Heart left ventricle (tissue), 16 donors: ENCODE results near the gene TMC3. TPM values are rescaled to one million over a fixed set of nuclear protein-coding genes. Genes with fewer than 3 reads are reported as not detected.

Source experiments
- ATAC-seq, 4 donors: fragments of 200-7000 bp; cut with Tn5 transposase; one replicate each; pipeline ENCODE4 v1.9.1; 2020 to 2022; ENCODE audit warnings: moderate library complexity in 4 of 4, mild to moderate bottlenecking in 3 of 4, moderate number of reproducible peaks in 1 of 4
- DNase-seq, 5 donors: peaks; one replicate each; pipeline ENCODE4 v3.0.0-alpha.2; 2020
- H3K27ac ChIP-seq, 12 donors: fragments of 200-600 bp; sonication (generic) in 4 of 12; one replicate each; pipeline versions ENCODE4 v1.5.0 to v1.8.0; 2016 to 2022; ENCODE audit warnings: mild to moderate bottlenecking in 2 of 12
- H3K27me3 ChIP-seq, 9 donors: fragments of 200-600 bp; sonication (generic) in 2 of 9; one replicate each; pipeline versions ENCODE4 v1.5.1 to v1.8.0; 2016 to 2022; ENCODE audit warnings: mild to moderate bottlenecking in 3 of 9
- H3K36me3 ChIP-seq, 9 donors: fragments of 200-600 bp; sonication (generic) in 2 of 9; one replicate each; pipeline versions ENCODE4 v1.5.0 to v1.8.0; 2018 to 2022; ENCODE audit warnings: mild to moderate bottlenecking in 2 of 9
- H3K4me1 ChIP-seq, 12 donors: fragments of 200-600 bp; sonication (generic) in 4 of 12; one replicate each; pipeline versions ENCODE4 v1.5.0 to v1.8.0; 2016 to 2022; ENCODE audit warnings: mild to moderate bottlenecking in 3 of 12
- H3K4me3 ChIP-seq, 12 donors: fragments of 200-600 bp; sonication (generic) in 4 of 12; one replicate each; pipeline versions ENCODE4 v1.5.0 to v1.8.0; 2017 to 2022; ENCODE audit warnings: mild to moderate bottlenecking in 9 of 12, moderate library complexity in 4 of 12
- H3K9me3 ChIP-seq, 12 donors: fragments of 200-600 bp; sonication (generic) in 4 of 12; one replicate each; pipeline versions ENCODE4 v1.5.0 to v1.8.0; 2016 to 2022; ENCODE audit warnings: mild to moderate bottlenecking in 1 of 12
- POLR2A ChIP-seq, 2 donors: fragments of 450-650 bp; IDR thresholded peaks; one replicate each; pipeline ENCODE4 v1.6.1; 2017; ENCODE audit warnings: antibody characterized with exemption in 2 of 2, mild to moderate bottlenecking in 2 of 2, moderate library complexity in 2 of 2
- WGBS, 4 donors: extraction: QIAGEN DNeasy Blood & Tissue Kit in 2 of 4; methylation state at CpG; one replicate each; pipeline versions ENCODE4 v1.1.5 to v1.1.7; 2013 to 2018; 5-methylcytosine and 5-hydroxymethylcytosine counted together
- intact Hi-C, 10 donors: fragments of 100-400 bp; cut with DNase I; formaldehyde crosslinking; loops; one replicate each; pipeline versions ENCODE4 v1.11.1 to v1.14.2; 2022
- polyA plus RNA-seq, 2 donors: library from polyadenylated mRNA; stranded (reverse); fragments of 200-250 nt; gene quantifications; one replicate each; pipeline ENCODE4 v1.2.3, GENCODE V29; 2013
- total RNA-seq, 9 donors: library from RNA; depleted of rRNA in 2 of 9; stranded (reverse); fragments of >200 nt in 2 of 9; fragmentation: NEBNext Ultra II Directional in 3 of 9; extraction: Animal tissue kit (Norgen Biotek cat#: 25700) in 3 of 9; gene quantifications; one replicate each; pipeline versions ENCODE4 v1.1.0 to v1.2.4, GENCODE V29; 2016 to 2023
- TF ChIP-seq, protein P1 (sequence below), 12 donors: fragments of 200-600 bp; sonication (generic) in 4 of 12; IDR thresholded peaks; one replicate each; pipeline versions ENCODE4 v1.5.0 to v1.8.0; 2018 to 2022; ENCODE audit warnings: antibody characterized with exemption in 12 of 12, mild to moderate bottlenecking in 5 of 12
- donor health status: ischemic (EF 13 %, LVEDD 7.1; RV severe dilation, severe dysfunction).
- donor health status: healthy with polysubstance abuse.
- donor health status: DM: no; HTN: yes; CAD: no.
- donor health status: DM: no; HTN: no; CAD: no.
- donor health status: ischemic (EF 25% LVEDD 6.9; RV normal size, moderate dysfunction).
- donor health status: ischemic (EF 25% LVEDD 5.7; RV mildly dilated, moderate dysfunction).
- donor health status: healthy.
- donor health status: DM: yes; HTN: yes; CAD: no.
- donor health status: ischemic (EF 35%, LVEDD 5.7; RV mildly dilated, moderate dysfunction).
- donor health status: nonischemic (EF 11% LVEDD 7.7; RV severe dilation, severe dysfunction).
- donor health status: DM: yes; HTN: yes; CAD: no.
- donor health status: PGD.
- donor health status: ischemic (EF 29% LVEDD 5.4; RV normal size, mild dysfunction).
- donor health status: nonischemic (EF 23%, LVEDD 6.1; RV moderate dilation, normal function).

The TMC3 gene
- total and polyA plus RNA-seq, 11 donors = 0.19 TPM; not detected in 10

DNA sequence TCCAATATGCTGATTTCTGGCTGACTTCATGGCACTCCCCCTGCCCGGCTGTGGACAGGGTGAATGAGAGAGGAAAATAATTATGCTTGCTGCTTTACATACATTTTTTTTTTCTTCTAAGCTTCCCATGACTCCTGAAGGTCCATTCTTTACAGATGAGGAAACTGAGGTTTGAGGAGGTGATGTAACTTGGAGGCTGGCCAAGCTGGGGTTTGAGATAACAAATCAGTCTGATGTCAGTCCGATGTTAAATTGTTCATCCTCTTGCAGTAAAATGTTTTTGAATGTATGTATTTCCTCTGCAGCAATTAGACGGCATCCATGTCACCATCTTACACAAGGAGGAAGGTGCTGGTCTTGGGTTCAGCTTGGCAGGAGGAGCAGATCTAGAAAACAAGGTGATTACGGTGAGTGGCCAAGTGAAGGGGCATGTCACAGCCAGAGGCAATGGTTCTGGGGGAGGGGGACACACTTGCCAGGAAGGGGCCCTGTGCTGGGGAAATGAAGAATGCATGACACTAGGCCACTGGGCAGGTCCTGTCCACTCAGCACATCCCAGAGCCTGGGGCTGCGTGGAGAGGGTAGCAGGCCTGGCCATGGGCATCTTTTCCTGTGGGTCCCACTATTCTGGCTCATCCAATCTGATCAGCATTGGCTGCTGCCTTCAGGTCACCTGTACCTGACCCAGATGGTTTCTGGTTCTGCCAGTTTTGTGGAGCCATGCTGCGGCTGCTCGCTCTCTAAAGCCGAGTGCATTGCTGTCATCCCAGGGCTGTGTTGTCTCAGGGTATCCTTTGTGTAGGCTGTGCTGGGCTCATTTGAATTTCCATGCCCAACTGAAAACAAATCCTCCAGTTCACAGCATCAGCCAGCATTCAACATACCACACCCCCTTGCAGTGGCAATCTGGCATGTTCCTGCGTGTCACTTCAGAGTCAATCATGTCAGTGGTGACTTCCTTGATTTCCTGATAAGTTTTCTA lies 70.5 kb downstream of the TMC3 start:
- H3K36me3 ChIP-seq = peaks cover 0 to 90% (median 60%) of the 10 kb centered on the region in 9 donors
- DNase-seq (no peak), ATAC-seq (no peak)
- no peaks in the 10 kb centered on the region for H3K27me3 ChIP-seq
- H3K9me3 ChIP-seq = no peaks in the 10 kb centered on the region
- no peak overlapping the region for H3K4me3 ChIP-seq
- intact Hi-C loops = no loop called here
- 72 to 77% (median 77%) methylated on average over 9 of the region's 9 CpGs for WGBS, 4 donors
- peak overlapping the region in 9 of 12 donors; percentile 3 to 82 (median 47) for H3K27ac ChIP-seq
- H3K4me1 ChIP-seq = peaks cover 0 to 70% (median 6%) of the 10 kb centered on the region in 12 donors
- no peak for TF ChIP-seq POLR2A (IDR thresholded peaks at IDR 0.05)
- TF ChIP-seq, protein P1, sequence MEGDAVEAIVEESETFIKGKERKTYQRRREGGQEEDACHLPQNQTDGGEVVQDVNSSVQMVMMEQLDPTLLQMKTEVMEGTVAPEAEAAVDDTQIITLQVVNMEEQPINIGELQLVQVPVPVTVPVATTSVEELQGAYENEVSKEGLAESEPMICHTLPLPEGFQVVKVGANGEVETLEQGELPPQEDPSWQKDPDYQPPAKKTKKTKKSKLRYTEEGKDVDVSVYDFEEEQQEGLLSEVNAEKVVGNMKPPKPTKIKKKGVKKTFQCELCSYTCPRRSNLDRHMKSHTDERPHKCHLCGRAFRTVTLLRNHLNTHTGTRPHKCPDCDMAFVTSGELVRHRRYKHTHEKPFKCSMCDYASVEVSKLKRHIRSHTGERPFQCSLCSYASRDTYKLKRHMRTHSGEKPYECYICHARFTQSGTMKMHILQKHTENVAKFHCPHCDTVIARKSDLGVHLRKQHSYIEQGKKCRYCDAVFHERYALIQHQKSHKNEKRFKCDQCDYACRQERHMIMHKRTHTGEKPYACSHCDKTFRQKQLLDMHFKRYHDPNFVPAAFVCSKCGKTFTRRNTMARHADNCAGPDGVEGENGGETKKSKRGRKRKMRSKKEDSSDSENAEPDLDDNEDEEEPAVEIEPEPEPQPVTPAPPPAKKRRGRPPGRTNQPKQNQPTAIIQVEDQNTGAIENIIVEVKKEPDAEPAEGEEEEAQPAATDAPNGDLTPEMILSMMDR (IDR thresholded peaks at IDR 0.05) = no peak

DNA sequence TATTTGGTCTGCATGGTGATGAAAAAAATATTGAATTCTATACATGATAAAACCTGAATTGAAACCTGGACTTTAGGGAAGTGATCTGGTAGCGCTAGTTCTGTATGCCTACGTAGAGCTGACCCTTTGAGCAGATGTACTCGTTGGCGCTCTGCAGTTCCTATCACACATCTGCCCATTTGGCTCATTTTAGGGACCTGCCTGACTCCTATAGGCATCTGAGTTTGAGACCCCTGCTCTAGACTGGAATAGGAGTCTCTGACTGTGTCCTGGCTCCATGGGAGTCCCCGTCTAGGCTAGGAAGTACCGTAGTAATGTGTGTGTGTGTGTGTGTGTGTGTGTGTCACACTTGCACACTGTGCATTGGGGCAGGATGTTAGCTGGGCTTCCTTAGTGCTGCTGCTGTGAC lies 71.3 kb downstream of the TMC3 start:
- DNase-seq (no peak), ATAC-seq (peak in 1 of 4 donors; percentile 34)
- Histone ChIP-seq H3K36me3 (peaks cover 0 to 86% (median 53%) of the 10 kb centered on the region in 9 donors), H3K4me1 (peaks cover 0 to 77% (median 7%) of the 10 kb centered on the region in 12 donors), H3K4me3 (peak overlapping the region in 1 of 12 donors; percentile 65), H3K9me3 (no peaks in the 10 kb centered on the region), H3K27me3 (no peaks in the 10 kb centered on the region), H3K27ac (peak overlapping the region in 2 of 12 donors; percentile 47 to 82)
- intact Hi-C loops = no loop called here
- 79 to 84% (median 83%) methylated on average over 5 to 6 of the region's 6 CpGs for WGBS, 4 donors
- no peak for TF ChIP-seq POLR2A (IDR thresholded peaks at IDR 0.05)
- TF ChIP-seq, protein P1 (IDR thresholded peaks at IDR 0.05) = no peak

DNA sequence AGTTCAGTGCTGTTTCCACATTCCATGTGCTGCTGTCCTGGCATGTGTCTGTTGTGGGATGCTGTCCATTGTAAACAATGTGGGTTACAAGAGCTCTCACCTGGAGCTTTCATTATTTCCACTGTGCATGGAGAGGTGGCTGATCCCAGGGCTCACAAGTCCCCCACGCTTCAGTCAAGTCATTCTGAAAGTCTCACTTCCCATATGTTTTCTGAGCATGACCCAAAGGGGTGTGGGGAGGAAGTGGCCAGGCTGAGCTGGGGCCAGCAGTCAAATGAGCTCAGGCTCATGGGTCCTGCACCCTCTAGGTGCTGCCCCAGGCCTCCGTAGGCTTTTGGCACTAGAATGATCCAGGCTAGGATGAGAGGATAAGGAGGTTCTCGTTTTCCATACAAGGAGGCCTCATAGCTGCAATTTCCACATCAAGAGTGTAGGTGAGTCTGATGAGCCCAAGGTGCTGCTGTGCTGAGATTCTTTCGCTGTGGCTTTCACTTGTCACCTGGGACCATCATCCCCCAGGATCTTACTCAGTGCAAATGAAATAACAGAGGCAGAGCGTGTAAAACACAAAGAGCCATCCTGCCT lies 72.1 kb downstream of the TMC3 start:
- Histone ChIP-seq H3K4me3 (peak overlapping the region in 1 of 12 donors; percentile 65), H3K27ac (peak overlapping the region in 3 of 12 donors; percentile 22 to 82 (median 42)), H3K36me3 (peaks cover 0 to 82% (median 47%) of the 10 kb centered on the region in 9 donors), H3K9me3 (no peaks in the 10 kb centered on the region), H3K27me3 (no peaks in the 10 kb centered on the region), H3K4me1 (peaks cover 0 to 78% (median 10%) of the 10 kb centered on the region in 12 donors)
- ATAC-seq (peak in 3 of 4 donors; percentile 35 to 73 (median 72)), DNase-seq (peak in 1 of 5 donors; percentile 34)
- intact Hi-C loops = no loop called here
- TF ChIP-seq, protein P1 (IDR thresholded peaks at IDR 0.05) = no peak
- TF ChIP-seq POLR2A (IDR thresholded peaks at IDR 0.05) = no peak
- WGBS, 4 donors = 80 to 94% (median 84%) methylated on average over 5 of the region's 5 CpGs

DNA sequence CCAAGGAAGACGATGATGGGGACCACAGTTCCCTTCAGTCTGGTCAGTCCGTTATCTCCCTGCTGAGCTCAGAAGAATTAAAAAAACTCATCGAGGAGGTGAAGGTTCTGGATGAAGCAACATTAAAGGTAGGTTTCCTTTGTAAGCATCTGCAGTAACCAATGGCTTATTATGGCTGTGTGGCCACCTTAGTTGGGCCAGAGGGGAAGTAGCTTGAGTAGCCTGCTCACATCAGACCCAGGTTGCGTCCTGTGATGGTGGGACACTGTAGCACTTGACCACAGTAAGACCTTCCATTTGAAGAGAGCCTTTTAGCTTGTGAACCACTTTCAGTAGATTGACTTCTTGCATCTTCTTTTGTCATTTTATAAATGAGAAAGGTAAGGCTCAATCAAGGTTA lies 72.6 kb downstream of the TMC3 start:
- H3K9me3 ChIP-seq = no peaks in the 10 kb centered on the region
- H3K4me1 ChIP-seq = peaks cover 0 to 84% (median 10%) of the 10 kb centered on the region in 12 donors
- peak overlapping the region in 1 of 12 donors; percentile 65 for H3K4me3 ChIP-seq
- intact Hi-C loops = no loop called here
- ATAC-seq (no peak), DNase-seq (no peak)
- TF ChIP-seq, protein P1 (IDR thresholded peaks at IDR 0.05) = no peak
- no peak for TF ChIP-seq POLR2A (IDR thresholded peaks at IDR 0.05)
- WGBS, 4 donors = 93 to 96% (median 94%) methylated on average over 4 of the region's 4 CpGs
- H3K36me3 ChIP-seq = peaks cover 0 to 77% (median 42%) of the 10 kb centered on the region in 9 donors
- H3K27ac ChIP-seq = peak overlapping the region in 2 of 12 donors; percentile 42 to 82
- no peaks in the 10 kb centered on the region for H3K27me3 ChIP-seq
